NCI-H2029 (cell line): ENCODE data around the gene PSAPL1.

Experiments
- DNase-seq: peaks from one replicate; lab custom pipeline; 2025; lab: John Stamatoyannopoulos, UW

Gene PSAPL1, protein sequence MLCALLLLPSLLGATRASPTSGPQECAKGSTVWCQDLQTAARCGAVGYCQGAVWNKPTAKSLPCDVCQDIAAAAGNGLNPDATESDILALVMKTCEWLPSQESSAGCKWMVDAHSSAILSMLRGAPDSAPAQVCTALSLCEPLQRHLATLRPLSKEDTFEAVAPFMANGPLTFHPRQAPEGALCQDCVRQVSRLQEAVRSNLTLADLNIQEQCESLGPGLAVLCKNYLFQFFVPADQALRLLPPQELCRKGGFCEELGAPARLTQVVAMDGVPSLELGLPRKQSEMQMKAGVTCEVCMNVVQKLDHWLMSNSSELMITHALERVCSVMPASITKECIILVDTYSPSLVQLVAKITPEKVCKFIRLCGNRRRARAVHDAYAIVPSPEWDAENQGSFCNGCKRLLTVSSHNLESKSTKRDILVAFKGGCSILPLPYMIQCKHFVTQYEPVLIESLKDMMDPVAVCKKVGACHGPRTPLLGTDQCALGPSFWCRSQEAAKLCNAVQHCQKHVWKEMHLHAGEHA

GRCh38 chr4:7434766-7435150 is at the start of gene PSAPL1:
Gene PSAPL1, minus strand, starts transcription at chr4:7434930. Its CDS starts 51 bp downstream, at chr4:7434879.
- DNase-seq = peak; percentile 49

- DNase-seq = no peak
These were observed 46.5 kb upstream of the PSAPL1 start for GRCh38 chr4:7481227-7481626.

- DNase-seq = no peak
These were observed 45.7 kb upstream of the PSAPL1 start for GRCh38 chr4:7480423-7480822.

- no peak for DNase-seq
These were observed 43.9 kb upstream of the PSAPL1 start for GRCh38 chr4:7478665-7479064.

DNA sequence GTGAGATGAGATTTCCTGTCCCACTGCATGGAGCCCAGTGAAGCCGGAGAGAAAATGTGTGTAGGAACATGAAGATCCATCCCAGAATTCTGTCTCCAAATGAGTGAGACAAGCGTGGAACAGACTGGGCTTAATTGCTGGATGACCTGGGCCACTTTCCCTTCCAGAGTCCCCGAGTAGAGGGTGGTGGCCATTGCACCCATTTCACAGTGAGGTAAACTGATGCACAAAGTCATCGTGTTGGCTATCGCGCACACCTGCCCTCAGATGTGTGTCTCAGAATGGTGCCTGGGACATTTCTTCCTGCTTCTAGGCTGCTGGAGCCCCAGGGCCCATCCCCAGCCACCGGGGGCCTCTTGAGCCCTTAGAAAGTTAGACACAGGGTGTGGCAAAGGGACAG is 43.0 kb upstream of the PSAPL1 start:
- no peak for DNase-seq

GRCh38 chr4:7476820-7477219 is 42.1 kb upstream of the PSAPL1 start:
- DNase-seq = no peak

DNA sequence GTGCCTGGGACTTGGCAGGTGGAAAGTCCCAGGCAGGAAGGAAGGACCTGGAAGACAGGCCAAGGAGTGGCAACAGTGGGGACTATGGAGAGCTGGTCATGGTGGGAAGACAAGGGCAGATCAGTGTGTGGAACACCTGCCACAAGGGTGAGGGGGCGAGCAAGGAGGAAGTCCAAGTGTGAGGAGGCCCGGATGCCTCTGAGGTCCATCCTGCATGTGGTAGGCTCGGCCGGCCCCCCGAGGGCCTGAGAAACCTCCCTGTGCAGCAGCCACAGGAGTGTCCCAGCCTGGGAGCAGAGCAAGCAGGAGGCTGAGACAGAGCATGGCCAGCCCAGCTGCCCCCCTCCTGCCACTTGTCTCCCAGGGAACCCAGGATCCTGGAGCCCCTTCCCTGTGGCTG is 40.5 kb upstream of the PSAPL1 start:
- DNase-seq = no peak

DNA sequence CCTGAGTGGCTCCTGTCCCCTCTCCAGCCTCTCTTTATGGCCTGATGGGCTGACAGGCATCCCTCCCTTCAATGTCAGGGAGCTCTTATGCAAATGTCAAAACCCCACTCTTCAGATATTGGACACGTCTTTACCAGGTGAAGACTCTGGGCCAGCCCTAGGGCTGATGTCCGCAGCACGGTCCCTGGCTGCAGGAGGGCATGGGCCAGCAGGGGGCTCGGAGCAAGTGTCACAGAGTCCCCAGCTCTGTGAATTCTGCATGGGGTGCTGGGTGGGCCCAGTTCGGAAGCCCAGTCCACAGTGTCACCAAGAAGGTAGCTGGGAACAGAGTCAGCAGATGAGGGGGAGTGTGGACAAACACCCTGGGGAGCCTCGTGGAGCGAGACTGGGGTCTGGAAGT is 39.6 kb upstream of the PSAPL1 start:
- DNase-seq = no peak

- DNase-seq = no peak
These were observed 38.4 kb upstream of the PSAPL1 start for GRCh38 chr4:7473081-7473480.

- no peak for DNase-seq
These were observed 37.8 kb upstream of the PSAPL1 start for GRCh38 chr4:7472442-7473013.

GRCh38 chr4:7470522-7471128 is 35.9 kb upstream of the PSAPL1 start:
- DNase-seq = no peak

DNA sequence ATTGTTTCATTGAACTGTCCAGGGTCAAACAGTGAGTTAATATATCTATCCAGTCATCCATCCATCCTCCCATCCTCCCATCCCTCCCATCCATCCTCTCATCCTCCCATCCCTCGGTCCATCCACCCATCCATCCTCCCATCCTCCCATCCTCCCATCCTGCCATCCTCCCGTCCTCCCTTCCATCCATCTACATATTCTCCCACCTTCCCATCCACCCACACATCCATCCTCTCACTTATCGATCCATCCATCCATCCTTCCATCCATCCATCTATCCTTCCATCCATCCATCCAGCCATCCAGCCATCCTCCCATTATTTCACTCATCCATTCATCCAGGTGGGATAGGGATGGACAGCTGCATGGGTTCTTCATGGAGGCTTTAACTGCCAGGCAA is 35.4 kb upstream of the PSAPL1 start:
- DNase-seq = no peak

GRCh38 chr4:7469023-7469422 is 34.3 kb upstream of the PSAPL1 start:
- no peak for DNase-seq

GRCh38 chr4:7467471-7467870 is 32.7 kb upstream of the PSAPL1 start:
- no peak for DNase-seq

GRCh38 chr4:7466904-7467303 is 32.2 kb upstream of the PSAPL1 start:
- DNase-seq = no peak

DNA sequence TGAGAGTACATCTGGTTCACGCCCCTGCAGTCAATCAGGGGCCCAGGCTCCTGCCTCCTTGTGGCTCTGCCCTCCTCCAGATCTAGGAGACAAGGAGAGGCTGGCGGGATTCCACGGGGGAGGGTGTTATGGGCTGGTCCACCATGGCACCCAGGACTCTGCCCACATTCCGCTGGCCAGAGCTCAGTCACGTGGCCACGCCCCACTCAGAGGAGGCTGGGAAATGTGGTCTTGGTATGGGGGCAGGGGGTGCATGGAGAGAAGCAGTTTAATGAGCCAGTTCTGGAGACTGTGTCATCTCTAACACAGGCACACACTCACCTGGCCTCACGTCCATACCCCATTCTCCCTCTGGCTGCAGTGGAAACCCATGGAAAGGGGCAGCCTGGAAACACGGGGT is 31.5 kb upstream of the PSAPL1 start:
- no peak for DNase-seq

DNA sequence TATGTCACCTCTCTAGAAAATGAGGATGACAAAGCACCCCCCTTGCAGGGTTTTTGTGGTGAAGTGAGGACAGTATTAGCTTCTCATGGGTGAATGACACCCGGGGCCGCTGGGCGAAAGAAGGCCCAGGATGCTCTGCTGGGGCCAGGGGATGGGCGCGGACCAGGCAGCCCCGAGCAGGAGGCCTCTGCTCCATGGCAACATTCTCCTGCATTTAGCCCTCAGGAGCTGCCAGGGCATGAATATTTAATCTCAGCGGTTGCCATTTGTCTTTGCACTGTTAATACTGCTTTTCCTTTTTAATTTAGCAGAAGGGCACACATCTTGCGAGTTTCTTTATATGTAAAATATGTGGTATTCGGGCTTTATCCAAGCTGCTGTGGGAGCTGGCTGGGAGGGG is 30.3 kb upstream of the PSAPL1 start:
- DNase-seq = no peak

DNA sequence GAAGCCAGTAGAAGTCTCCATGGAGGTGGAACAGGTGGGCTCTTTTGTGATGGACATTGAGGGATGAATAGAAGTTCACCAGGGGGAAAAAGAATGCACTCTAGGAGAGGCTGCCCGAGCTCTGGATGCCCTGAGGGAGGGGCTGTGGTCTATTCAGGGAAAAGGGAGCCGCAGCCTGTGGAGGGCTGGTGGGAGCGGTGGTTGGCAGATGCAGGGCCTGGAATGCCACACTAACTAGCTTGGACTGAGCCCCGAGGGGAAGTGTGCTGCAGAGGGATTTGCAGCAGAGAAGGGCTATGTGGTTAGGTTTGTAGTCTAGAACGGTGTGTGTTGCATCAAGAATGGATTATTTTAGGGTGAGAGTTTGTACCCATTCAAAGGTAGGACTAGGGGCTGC is 29.5 kb upstream of the PSAPL1 start:
- no peak for DNase-seq

DNA sequence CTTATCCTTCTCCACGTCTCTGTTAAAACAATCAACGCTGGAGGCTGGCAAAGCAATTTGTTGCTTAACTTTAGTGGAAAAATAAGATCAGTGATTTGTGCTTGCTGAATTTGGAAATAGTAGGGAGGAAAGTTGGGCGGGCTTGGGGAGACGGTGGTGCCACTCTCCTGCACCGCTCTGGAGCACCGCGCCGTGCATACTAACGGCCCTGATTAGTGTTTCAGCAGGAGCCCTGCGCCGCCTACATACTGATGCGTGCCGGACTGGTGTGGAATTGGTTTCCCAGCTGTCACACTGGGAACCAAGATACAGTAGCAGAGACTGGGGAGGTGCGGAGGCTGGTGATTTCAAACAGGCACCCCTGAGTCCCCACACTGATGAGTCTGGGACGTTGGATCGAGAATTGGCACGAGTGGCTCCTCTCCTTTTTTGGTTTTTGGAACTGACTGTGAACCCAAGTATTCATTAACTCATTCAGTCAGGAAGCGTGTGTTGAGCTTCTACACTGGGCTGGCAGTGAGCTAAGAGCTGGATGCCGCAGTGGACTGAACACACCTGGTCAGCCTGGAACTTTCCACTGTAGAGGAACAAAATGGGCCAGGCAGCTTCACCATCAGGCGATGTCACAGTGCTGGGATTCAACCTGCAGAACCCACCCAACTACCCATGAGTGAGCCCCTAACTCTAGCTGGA is 29.0 kb upstream of the PSAPL1 start:
- DNase-seq = no peak

DNA sequence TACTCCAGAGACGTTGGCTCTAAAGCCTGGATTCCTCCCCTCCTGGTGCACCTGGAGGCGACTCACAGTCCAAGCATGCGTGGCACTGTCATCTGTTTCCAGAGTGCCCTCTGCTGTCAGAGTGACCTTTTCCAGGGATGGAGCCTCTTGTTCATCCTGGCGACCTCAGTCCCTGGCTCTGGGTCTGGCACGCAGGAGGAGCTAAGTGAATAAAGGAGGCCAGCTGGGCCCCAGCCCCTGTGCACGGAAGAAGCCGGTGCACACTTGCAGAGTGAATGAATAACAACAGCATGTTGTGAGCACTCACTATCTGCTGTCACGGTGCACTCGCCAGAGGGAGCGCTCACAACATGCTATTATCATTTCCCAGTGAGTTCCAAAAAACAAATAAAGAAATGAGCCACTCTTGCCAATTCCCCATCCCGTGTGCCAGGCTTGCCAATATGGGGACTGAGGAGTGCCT is 27.8 kb upstream of the PSAPL1 start:
- peak; percentile 82 for DNase-seq

DNA sequence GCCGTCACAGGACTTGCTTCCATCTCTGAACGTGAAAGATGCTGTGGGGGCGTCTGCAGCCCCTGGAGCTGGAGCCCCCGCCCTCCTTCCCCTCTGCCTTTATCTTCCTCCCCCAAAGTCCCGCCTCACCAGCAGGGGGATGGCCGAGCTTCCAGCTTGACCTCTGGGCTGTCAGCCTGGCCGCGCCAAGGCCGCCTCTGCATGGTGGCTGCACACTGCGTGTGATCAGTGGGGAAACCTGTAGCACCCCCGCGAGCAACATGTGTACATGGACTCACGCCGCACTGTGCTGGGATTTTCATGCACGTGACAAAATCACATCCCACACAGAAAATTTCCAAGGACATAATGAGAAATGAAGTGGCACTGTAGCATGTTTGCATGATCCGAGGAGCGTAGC is 26.5 kb upstream of the PSAPL1 start:
- DNase-seq = no peak

DNA sequence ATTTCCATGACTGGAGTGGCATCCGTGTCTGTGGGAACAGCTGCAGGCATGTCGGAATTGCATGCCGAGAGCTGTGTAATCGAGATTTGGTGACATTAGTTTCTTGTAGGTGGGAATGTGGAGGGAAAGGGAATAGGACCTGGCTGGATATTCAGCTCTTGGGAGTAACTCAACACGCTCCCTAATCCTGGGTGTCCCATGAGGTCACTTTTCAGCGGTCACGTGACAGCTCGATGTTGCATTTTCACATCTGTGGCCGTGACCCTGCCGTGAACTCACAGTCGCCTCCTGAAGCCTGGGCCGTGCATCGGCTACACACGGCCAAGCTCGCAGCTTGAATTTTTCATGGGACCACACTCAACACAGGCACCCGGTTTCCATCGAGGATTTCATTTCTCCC is 25.8 kb upstream of the PSAPL1 start:
- no peak for DNase-seq

DNA sequence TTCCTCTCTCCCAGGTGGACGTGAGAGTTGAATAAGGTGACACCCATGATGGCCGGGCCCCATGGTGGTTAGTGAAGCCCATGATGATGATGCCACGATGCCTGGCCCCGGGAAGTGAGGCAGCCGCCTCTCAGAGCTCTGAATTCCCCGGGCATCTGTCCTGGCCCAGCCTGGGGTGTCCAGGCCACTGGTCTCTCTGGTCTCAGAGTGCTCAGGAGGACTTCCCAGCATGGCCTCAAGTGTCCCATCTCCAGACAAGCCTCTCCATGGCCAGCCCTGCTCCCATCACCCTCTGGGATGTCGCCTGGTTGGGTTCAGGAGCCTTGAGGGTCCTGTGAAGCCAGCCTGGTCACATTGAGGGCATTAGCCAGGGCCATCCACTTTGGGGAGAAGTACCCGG is 24.7 kb upstream of the PSAPL1 start:
- DNase-seq = no peak
